A549 (cell line): ENCODE measurements around the gene SLC9A6. TPM values are rescaled to one million over a fixed set of nuclear protein-coding genes. Genes with fewer than 3 reads are reported as not detected.
"Not testable (repeated sequence)": the region's sequence is repeated elsewhere in the genome, so short reads cannot be mapped to it uniquely, and the experiment has no call there.

ENCODE experiments used
- ATAC-seq, 2 experiments: fragments of 200-7000 bp in 1 of 2; fragments of >200 bp in 1 of 2; cut with Nextera tagmentation in 1 of 2; cut with Tn5 transposase in 1 of 2; 3 replicates each; pipeline versions ENCODE4 v1.8.0 to v1.9.1; 2018 to 2020; ENCODE audit warnings: mild to moderate bottlenecking in 1 of 2, moderate library complexity in 1 of 2
- CTCF ChIA-PET: fragments of 300-600 bp; sonication (Branson Sonifier 250); formaldehyde crosslinking; extraction: SDS; loops from one replicate; lab custom pipeline; 2021; ENCODE audit warnings: antibody characterized with exemption, inconsistent platforms; lab: Yijun Ruan, JAX
- POLR2A ChIA-PET: fragments of 350-600 bp; formaldehyde crosslinking; extraction: SDS; loops from one replicate; lab custom pipeline; 2021; ENCODE audit warnings: antibody characterized with exemption, inconsistent platforms; lab: Yijun Ruan, JAX
- DNase-seq, 2 experiments: peaks; one replicate each; pipeline versions ENCODE4 v3.0.0 to v3.0.0-alpha.2; 2011 to 2016; ENCODE audit warnings: low read depth in 1 of 2, low spot score in 1 of 2
- FAIRE-seq: peaks from 2 replicates; lab custom pipeline; 2011; peaks lifted over from hg19 to GRCh38; lab: Jason Lieb, UNC
- H3K27ac ChIP-seq, 2 experiments: fragments of >200 bp; sonication (Bioruptor Twin); formaldehyde crosslinking; 3 replicates each; pipeline ENCODE4 v1.5.1; 2016 to 2017
- H3K4me1 ChIP-seq: fragments of >200 bp; sonication (Bioruptor Twin); formaldehyde crosslinking; 3 replicates; pipeline ENCODE4 v1.6.1; 2016
- H3K4me2 ChIP-seq: fragments of >200 bp; sonication (Bioruptor Twin); formaldehyde crosslinking; 3 replicates; pipeline ENCODE4 v1.6.1; 2016
- H3K4me3 ChIP-seq: fragments of >200 bp; sonication (Bioruptor Twin); formaldehyde crosslinking; 3 replicates; pipeline ENCODE4 v1.5.1; 2016
- H3K9me3 ChIP-seq: fragments of >200 bp; sonication (Bioruptor Twin); formaldehyde crosslinking; 3 replicates; pipeline ENCODE4 v1.6.1; 2016
- CHD2 ChIP-seq: fragments of 150-350 bp; IDR thresholded peaks from 2 replicates; pipeline ENCODE4 v1.6.1; 2014; ENCODE audit warnings: low read length; ENCODE audit not compliant: partially characterized antibody
- ELK1 ChIP-seq: fragments of 150-350 bp; IDR thresholded peaks from 2 replicates; pipeline ENCODE4 v1.6.1; 2014; ENCODE audit warnings: low read depth, mild to moderate bottlenecking, low read length
- FOSL2 ChIP-seq, 2 experiments: fragments of 450-650 bp in 1 of 2; fragments of >200 bp in 1 of 2; sonication (Bioruptor Twin) in 1 of 2; formaldehyde crosslinking; IDR thresholded peaks; 2 replicates each; pipeline versions ENCODE4 v1.5.0 to v1.6.1; 2016 to 2020; ENCODE audit warnings: mild to moderate bottlenecking in 1 of 2, moderate library complexity in 1 of 2
- FOXS1 ChIP-seq: fragments of 250-450 bp; sonication (Bioruptor Pico); IDR thresholded peaks from 2 replicates; pipeline ENCODE4 v1.5.0; 2020; ENCODE audit warnings: mild to moderate bottlenecking, moderate library complexity
- HMGXB4 ChIP-seq: fragments of 250-450 bp; sonication (Bioruptor Pico); IDR thresholded peaks from 2 replicates; pipeline ENCODE4 v1.5.0; 2021; ENCODE audit warnings: mild to moderate bottlenecking, moderate library complexity, borderline replicate concordance
- MAZ ChIP-seq: fragments of 150-350 bp; IDR thresholded peaks from 2 replicates; pipeline ENCODE4 v1.6.1; 2014; ENCODE audit warnings: antibody characterized with exemption, low read depth, low read length, borderline replicate concordance
- NFE2L2 ChIP-seq: fragments of 150-350 bp; conservative IDR thresholded peaks from 2 replicates; pipeline ENCODE4 v1.6.1; 2014; ENCODE audit warnings: low read length
- POLR2AphosphoS2 ChIP-seq: conservative IDR thresholded peaks from 2 replicates; pipeline ENCODE4 v1.6.1; 2012; ENCODE audit warnings: low read length, improper control_type of control experiment, inconsistent platforms
- RARB ChIP-seq: fragments of 250-450 bp; sonication (Bioruptor Pico); IDR thresholded peaks from 2 replicates; pipeline ENCODE4 v1.8.0; 2021; ENCODE audit warnings: mild to moderate bottlenecking, moderate library complexity
- REST ChIP-seq: fragments of 200-600 bp; sonication (generic); IDR thresholded peaks from 2 replicates; pipeline ENCODE4 v1.6.1; 2016; ENCODE audit warnings: antibody characterized with exemption, mild to moderate bottlenecking, moderate library complexity
- RFX5 ChIP-seq: fragments of 450-650 bp; IDR thresholded peaks from 2 replicates; pipeline ENCODE4 v1.7.1; 2014; ENCODE audit warnings: antibody characterized with exemption, mild to moderate bottlenecking, moderate library complexity
- TP53 ChIP-seq: fragments of 250-450 bp; sonication (Bioruptor Pico); IDR thresholded peaks from 2 replicates; pipeline ENCODE4 v1.5.0; 2021; ENCODE audit warnings: mild to moderate bottlenecking, moderate library complexity
- ZC3H11A ChIP-seq: fragments of 450-650 bp; IDR thresholded peaks from 2 replicates; pipeline ENCODE4 v1.6.1; 2014; ENCODE audit warnings: antibody characterized with exemption, mild to moderate bottlenecking
- WGBS: methylation state at CpG from one replicate; pipeline ENCODE4 v1.1.6; 2017; ENCODE audit errors: missing lambda C conversion rate; 5-methylcytosine and 5-hydroxymethylcytosine counted together
- polyA plus RNA-seq, 4 experiments: library from polyadenylated mRNA; depleted of rRNA in 3 of 4; stranded (reverse); fragments of >200 nt; fragmentation: RNase III in 1 of 4; extraction: RNeasy Plus Mini Kit Qiagen cat#74134 plus additional on column Dnase treatment in 1 of 4; gene quantifications; 2 replicates in 3 of 4; 3 replicates in 1 of 4; pipeline ENCODE4 v1.2.3, GENCODE V29; 2011 to 2017

The SLC9A6 gene
- polyA plus RNA-seq, 2 of the 4 experiments (the other 2 are of a cell fraction), result 12.2 to 15.6 TPM

GRCh38 chrX:136049608-136050007, 64.4 kb downstream of the SLC9A6 start:
- no peaks in the 10 kb centered on the region for H3K9me3 ChIP-seq
- FAIRE-seq, result no peak
- ChIA-PET POLR2A (no interaction called here), CTCF (no interaction called here)
- no peak overlapping the region for H3K27ac ChIP-seq
- no peak overlapping the region for H3K4me2 ChIP-seq
- ATAC-seq, result no peak
- no peaks in the 10 kb centered on the region for H3K4me1 ChIP-seq
- TF ChIP-seq POLR2AphosphoS2, result no peak
- TF ChIP-seq TP53 (CRISPR knock-in tag), result no peak
- no peak for TF ChIP-seq RFX5
- TF ChIP-seq NFE2L2, result no peak
- no peak overlapping the region for H3K4me3 ChIP-seq
- WGBS, result 27% methylated on average over 3 of the region's 3 CpGs
- DNase-seq, result no peak

DNA sequence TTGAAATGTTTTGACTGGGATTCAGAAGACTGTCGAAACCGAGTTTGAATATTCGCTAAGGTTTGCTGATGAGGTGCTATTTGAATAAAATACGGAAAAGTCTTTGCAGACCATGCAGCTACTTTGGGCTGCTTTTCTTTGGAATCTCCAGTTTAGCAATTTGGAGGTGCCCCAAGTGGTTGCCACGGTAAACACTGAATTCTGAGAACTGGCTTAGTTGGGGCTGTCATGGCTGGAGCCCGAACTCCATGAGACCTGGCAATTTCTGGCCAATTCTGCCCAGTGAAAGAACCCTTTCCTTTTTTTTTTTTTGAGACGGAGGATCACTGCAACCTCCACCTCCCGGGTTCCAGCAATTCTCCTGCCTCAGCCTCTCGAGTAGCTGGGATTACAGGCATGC, 65.6 kb downstream of the SLC9A6 start:
- ChIA-PET POLR2A (interaction anchor here (0.6 kb wide), 1 partner anchor 103 kb away, joined by 3 read pairs; no protein-coding TSS in a partner anchor), CTCF (interaction anchor here (1.2 to 1.4 kb wide), 3 partner anchors 14 to 217 kb away, joined by 3 to 4 read pairs (median 3); no protein-coding TSS in a partner anchor)
- WGBS, result 63% methylated on average over 7 of the region's 9 CpGs
- not testable (repeated sequence) for H3K4me1 ChIP-seq, H3K9me3 ChIP-seq, ATAC-seq, H3K27ac ChIP-seq, H3K4me3 ChIP-seq, DNase-seq, FAIRE-seq, H3K4me2 ChIP-seq

DNA sequence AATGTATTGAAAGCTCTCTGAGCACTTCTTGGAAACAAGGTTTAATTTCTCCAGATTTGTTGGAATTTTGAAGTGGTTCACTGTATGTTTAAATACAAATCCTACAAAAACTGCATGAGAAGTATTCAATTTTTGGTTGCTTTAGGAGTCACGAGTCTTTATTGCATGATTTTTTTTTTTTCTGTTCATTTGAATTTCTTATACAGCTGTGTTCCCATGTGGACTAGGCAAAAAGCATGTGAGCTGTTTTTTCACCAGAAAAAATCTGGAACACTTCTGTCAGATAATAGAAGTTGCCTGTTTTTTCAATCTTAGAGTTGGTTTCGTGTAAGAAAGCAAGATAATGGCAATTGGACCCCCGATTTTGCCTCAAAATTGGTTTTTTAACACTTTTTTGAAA, 66.4 kb downstream of the SLC9A6 start:
- no peak for FAIRE-seq
- POLR2A ChIA-PET, result interaction anchor here (0.6 kb wide), 1 partner anchor 102 kb away, joined by 3 read pairs; no protein-coding TSS in a partner anchor

DNA sequence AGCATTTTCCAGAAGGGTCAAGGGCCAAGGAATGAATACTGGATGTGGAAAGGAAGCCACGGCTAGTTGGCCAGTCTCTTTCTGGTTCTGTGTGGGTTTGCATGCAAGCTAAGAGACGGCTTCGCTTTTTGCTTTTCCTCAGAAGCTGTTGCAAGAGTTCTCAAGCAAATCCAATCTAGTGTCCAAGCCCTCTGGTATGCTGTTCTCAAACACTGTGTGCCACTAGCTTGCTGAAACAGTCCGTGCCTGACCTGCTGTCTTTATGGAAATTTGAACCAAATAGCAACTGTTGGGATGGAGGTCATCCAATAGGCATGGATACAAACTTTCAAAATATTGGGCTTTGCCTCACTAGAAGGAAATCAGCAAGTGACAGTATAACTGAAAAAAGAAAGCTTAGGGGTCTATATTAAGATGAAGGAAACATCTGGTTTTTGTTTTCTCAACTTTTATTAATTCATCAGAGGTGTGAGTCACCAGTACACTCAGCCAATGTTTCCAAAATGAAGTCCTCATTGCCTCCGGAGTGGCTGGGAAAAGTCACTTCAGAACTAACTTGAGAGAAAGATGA, 70.5 kb downstream of the SLC9A6 start:
- TF ChIP-seq RARB (CRISPR knock-in tag) (no peak), CHD2 (no peak)
- FAIRE-seq (no peak), ATAC-seq (no peak), DNase-seq (no peak)
- Histone ChIP-seq H3K4me1 (no peaks in the 10 kb centered on the region), H3K27ac (no peak overlapping the region), H3K4me3 (no peak overlapping the region), H3K4me2 (no peak overlapping the region), H3K9me3 (no peaks in the 10 kb centered on the region)
- CTCF ChIA-PET, result interaction anchor here (1.0 to 1.5 kb wide), 3 partner anchors 24 to 107 kb away, joined by 4 to 5 read pairs (median 4); no protein-coding TSS in a partner anchor
- WGBS, result 65% methylated on average over 5 of the region's 5 CpGs
- POLR2A ChIA-PET, result no interaction called here

More for the DNA sequence above, 66.4 kb downstream of the SLC9A6 start:
- TF ChIP-seq REST, result no peak
- TF ChIP-seq ELK1, result no peak
- DNase-seq (no peak), ATAC-seq (no peak)
- CTCF ChIA-PET, result interaction anchor here (1.1 to 1.4 kb wide), 5 partner anchors 14 to 217 kb away, joined by 3 to 4 read pairs (median 3); no protein-coding TSS in a partner anchor
- Histone ChIP-seq H3K4me1 (no peaks in the 10 kb centered on the region), H3K9me3 (no peaks in the 10 kb centered on the region), H3K27ac (no peak overlapping the region), H3K4me3 (no peak overlapping the region), H3K4me2 (no peak overlapping the region)
- WGBS, result 20% methylated on average over 3 of the region's 3 CpGs

DNA sequence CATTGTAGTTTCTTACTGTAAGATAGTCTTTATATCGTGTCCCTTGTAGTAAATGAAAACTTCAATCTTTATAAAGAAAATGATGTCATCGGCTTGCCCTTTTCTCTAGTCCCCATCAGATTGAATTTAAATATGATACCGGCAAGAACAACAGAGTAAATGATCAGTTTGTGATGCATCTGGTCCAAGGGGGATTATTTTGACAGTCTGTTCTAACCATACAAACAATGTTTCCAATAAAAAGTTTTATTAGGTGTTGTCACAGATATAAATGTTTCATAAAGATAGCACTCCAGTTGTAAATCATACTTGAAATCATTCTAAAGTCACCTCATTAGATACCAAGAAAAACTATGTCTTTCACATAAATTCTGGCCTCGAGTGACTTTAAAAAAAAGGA, 72.3 kb downstream of the SLC9A6 start:
- DNase-seq (no peak), ATAC-seq (no peak), FAIRE-seq (no peak)
- 51% methylated on average over 4 of the region's 4 CpGs for WGBS
- Histone ChIP-seq H3K4me3 (no peak overlapping the region), H3K9me3 (no peaks in the 10 kb centered on the region), H3K4me1 (no peaks in the 10 kb centered on the region), H3K27ac (no peak overlapping the region), H3K4me2 (no peak overlapping the region)
- ChIA-PET POLR2A (no interaction called here), CTCF (no interaction called here)
- TF ChIP-seq FOSL2 (IDR thresholded peaks at IDR 0.05), result no peak
- TF ChIP-seq FOSL2 (CRISPR knock-in tag; IDR thresholded peaks at IDR 0.05), result no peak
- no peak for TF ChIP-seq HMGXB4 (CRISPR knock-in tag)
- no peak for TF ChIP-seq ZC3H11A
- no peak for TF ChIP-seq CHD2
- no peak for TF ChIP-seq MAZ
- no peak for TF ChIP-seq FOXS1 (CRISPR knock-in tag)
- TF ChIP-seq REST, result no peak
